Stimulated activated CD8-positive, alpha-beta memory T cell treated with anti-CD3 and anti-CD28 coated beads, Interleukin-15, amount 100 ng/mL, for 1 hour (primary cell): ENCODE results near the gene ANKRD12.
A peak's percentile ranks its signal among the peaks of the same experiment; 100 is the strongest.

Experiments used
- DNase-seq: peaks from one replicate; pipeline ENCODE4 v3.0.0-alpha.2; 2020; ENCODE audit warnings: low read depth

ANKRD12 gene

DNA sequence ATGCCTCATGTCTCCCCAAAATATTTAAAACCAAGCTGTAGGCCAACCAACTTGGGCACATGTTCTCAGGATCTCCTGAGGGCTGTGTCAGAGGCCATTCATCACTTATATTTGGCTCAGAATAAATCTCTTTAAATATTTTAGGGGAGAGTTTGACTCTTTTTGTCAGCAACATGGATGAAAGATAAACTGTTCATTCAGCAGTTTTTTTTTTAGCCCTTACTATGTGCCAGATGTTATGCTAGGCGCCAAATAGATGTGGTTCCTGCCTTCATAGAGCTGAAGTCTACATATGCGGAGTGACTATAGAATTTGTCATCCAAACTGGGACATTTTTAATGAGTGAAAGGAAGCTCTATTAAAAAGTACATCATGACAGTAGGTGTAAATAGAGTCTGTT, 155.5 kb downstream of the ANKRD12 start:
- DNase-seq, result no peak

GRCh38 chr18:9293948-9294347, 157.4 kb downstream of the ANKRD12 start:
- no peak for DNase-seq

DNA sequence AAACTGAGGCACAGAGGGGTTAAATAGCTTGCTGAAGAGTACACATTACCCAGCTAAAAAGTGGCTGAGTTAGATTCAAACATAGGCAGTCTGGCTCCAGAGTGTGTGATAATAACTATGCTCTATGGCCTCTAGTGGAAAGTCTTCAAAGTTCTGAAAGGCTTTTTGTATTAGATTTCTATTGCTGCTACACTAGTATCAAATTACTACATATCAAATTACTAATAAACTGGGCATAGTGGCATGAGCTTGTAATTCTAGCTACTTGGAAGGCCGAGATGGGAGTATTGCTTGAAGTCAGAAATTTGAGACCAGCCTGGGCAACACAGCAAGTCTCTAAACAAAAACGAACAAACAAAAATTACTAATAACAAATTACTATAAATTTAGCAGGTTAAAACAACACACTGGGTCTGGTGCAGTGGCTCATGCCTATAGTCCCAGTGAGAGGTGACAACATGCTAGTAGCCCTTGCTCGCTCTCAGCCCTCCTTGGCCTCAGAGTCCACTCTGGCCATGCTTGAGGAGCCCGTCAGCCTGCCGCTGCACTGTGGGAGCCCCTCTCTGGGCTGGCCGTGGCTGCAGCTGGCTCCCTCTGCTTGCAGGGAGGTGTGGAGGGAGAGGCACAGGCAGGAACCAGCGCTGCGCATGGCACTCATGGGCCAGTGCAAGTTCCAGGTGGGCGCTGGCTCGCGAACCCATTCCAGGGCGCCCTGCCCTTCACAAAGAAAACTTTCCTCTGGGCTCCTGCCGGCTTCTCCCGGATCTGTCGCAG, 159.8 kb downstream of the ANKRD12 start:
- DNase-seq, result no peak

DNA sequence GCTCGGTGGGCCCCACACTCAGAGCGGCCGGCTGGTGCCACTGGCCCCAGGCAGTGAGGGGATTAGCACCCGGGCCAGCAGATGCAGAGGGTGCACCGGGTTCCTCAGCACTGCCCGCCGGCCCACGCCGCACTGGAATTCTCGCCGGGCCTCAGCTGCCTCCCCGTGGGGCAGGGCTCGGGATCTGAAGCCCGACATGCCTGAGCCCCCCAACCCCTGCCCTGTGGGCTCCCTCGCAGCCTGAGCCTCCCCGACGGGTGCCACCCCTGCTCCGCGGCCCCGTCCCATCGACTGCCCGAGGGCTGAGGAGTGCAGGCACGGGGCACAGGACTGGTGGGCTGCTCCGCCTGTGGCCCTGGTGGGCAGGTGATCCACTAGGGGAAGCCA, 160.4 kb downstream of the ANKRD12 start:
- DNase-seq, result no peak

GRCh38 chr18:9304388-9305070, 167.9 kb downstream of the ANKRD12 start:
- no peak for DNase-seq

DNA sequence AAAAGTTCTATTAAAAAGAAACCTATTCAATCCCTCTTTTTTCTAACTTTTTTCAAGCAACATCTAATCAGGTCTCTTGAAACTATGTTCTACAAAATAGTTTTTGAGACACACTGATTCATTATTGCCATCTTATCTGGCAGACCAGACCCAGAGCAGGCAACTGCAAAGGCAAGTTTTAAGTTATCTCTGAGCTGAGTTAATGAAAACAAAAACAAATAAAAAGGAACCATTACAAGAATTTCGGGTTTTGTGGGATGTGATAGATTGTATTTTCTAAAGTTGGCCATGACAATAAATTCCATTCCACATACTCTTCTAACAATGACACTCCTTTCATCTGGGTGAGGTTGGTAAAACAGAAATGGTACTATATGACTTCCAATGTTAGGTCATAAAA, 182.8 kb downstream of the ANKRD12 start:
- DNase-seq, result no peak

GRCh38 chr18:9321017-9321452, 184.5 kb downstream of the ANKRD12 start:
- no peak for DNase-seq

DNA sequence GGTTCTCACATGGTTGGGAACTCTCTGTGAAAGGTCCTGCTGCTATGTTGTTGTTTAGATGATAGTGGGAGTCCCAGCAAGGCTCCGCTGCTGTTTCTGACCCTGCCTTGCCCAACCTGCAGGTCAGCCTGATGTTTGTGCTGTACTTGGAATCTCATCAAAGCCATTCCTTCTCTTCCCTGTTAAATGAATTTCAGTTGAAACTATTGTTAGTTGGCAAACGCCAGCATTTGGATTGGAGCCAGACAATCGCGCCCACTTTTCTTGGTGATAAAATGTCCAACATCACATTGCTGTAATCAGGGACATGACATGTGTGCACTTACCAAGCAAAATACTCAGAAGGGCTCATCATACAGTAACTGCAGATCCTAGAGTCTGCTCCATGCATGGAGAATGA, 185.2 kb downstream of the ANKRD12 start:
- DNase-seq, result no peak

DNA sequence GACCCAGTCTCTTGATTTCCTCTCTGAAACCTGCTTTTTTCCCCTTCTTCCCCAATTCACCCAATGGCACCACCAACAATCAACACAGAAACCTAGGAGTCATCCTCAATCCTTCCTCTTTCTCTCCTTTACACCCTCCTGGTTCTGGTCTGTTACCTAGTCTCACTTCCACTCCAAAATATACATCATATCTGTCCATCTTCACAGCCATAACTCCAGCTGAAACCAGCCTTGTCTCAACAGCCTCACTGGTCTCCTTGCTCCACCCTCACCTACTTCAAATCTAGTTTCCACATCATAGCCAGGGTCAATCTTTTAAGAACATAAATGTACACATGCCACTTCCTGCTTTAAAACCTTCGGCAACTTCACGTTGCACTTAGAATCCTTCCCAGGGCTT, 186.2 kb downstream of the ANKRD12 start:
- DNase-seq, result no peak

GRCh38 chr18:9323750-9324445, 187.3 kb downstream of the ANKRD12 start:
- no peak for DNase-seq

DNA sequence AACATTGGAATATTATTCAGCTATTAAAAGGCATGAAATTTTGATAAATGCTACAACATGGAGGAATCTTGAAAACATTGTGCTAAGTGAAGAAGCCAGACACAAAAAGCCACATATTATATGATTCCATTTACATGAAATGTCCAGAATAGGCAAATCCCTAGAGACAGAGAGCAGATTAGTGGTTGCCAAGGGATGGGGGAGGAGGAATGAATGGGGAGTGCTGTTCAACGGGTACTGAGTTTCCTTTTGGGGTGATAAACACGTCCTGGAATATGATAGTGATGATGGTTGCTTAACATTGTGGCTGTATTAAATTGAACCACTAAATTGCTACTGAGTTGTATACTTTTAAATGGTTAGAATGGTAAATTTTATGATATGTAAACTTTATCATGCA, 189.1 kb downstream of the ANKRD12 start:
- no peak for DNase-seq

DNA sequence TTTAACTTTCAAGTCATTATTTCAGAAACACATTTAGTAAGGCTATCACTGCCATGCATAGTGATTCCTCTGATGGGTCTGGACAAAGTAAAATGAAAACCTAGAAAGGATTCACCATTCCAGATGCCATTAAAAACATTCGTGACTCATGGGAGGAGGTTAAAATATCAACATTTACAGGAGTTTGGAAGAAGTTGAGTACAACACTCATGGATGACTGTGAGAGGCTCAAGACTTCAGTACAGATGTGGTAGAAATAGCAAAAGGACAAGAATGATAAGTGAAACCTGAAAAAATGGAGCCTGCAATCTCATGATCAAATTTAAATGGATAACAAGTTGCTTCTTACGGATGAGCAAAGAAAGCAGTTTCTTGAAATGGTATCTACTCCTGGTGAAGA, 192.2 kb downstream of the ANKRD12 start:
- DNase-seq, result no peak

- no peak for DNase-seq
These were observed 192.9 kb downstream of the ANKRD12 start for GRCh38 chr18:9329471-9329870.

DNA sequence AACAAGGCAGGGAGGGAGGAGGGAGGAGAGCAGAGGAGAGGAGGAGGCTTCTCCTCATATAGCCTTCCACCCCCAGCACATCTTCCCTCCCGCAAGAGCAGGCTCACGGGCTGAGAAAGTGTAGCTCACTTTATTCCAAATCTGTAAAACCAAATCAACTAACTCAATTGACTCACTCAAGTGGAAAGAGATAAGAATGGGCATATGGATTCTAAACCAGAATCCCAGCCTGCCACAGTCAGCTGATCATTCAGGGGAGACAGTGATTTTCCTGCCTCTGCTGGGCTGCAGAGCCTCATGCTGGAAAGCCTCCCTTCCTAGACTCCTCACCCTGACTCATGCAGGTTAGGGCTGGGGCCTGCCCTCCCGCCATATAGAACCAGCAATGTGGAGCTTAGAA, 193.8 kb downstream of the ANKRD12 start:
- no peak for DNase-seq

DNA sequence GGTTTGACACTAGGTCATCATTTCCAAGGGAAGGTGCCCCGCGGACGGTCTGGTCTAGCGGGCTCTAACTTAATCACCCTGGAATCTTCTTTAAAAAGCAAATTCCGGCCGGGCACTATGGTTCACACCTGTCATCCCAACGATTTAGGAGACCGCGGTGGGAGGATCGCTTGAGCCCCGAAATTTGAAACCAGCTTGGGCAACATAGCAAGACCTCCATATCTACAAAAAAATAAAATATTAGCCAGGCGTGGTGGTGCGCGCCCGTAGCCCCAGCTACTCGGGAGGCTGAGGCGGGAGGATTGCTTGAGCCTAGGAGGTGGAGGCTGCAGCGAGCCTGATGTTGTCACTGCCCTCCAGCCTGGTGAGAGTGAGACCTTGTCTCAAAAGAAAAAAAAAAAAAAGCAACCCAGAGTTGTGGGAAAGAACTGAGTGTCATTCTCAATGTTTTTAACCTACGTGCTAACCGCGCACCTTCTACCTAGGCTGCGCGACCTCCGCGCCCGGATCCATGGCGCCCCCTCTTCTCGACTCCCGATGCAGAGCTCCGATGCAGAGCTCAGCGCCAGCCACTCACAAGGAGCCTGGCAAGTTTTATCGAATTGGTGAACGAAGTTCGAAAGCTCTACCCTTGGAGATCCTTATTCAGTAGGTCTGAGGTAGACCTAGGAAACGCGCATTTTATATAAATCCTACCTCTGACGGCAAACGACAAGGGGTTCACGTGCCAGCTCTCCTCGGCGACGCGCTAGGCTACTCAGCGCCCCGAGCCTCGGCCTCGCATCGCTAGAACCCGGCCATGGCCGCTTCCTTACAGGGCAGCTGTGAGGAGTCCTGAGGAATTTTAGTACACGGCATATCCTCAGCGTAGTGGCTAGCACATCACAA, 197.1 kb downstream of the ANKRD12 start:
- DNase-seq, result no peak

DNA sequence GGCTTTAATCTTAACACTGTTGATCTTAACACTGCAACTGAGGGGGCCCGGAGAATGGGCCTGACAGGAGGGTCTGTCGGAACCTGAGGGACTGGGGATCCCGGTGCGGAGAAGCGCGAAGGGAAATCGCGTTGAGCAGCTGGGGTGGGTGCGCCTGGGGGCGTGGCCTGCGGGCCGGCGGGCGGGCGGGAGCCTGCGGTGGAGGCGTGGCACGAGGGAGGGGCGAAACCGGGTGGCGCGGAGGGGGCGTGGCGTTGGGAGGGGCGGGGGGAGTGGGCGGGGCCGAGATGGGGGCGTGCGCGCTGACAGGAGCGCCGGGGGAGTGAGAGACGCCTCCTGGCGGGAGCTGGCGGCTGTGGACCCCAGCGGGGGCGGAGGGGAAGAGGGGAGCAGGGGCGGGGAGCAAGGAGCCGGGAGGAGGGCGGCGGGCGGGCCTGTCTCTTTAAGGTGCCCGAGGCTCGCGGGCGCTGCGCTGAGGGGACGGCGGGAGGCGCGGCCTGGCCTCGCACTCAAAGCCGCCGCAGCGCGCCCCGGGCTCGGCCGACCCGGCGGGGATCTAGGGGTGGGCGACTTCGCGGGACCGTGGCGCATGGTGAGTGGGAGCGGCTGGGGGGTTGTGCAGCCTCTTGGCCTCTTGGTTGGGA, 197.9 kb downstream of the ANKRD12 start, which contains the start of gene TWSG1:
Gene TWSG1, plus strand, starts transcription at position 445 of the 644 bp plus-strand sequence. CDS start 2,457 bp downstream, outside the sequence.
- DNase-seq, result peak; percentile 86

GRCh38 chr18:9334973-9335696, 198.6 kb downstream of the ANKRD12 start:
- DNase-seq, result no peak
